Measurements from ENCODE around the gene HS6ST2.

DNA sequence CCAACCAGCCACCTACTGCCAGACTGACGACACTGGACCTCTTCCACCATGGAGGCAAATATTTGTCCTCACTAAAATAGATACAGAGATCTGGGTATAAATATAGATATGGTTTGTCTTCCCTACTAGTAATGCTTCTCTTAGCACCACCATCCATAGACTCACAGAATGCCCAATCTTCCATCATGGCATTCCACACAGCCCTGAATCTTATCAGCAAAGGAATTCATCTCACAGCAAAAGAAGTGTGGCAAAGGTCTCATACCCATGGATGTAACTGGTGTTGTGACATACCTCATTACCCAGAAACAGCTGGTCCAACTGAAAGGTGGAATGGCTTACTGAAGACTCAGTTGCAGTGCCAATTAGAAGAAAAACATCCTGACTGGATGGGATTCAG lies 47.2 kb upstream of the HS6ST2 start:
- TF ChIP-seq POLR2AphosphoS5 (IDR thresholded peaks at IDR 0.05; ENCODE audit: borderline replicate concordance, low read depth, low read length) (no peak), EZH2 (IDR thresholded peaks at IDR 0.05) (no peak)

All from SK-N-MC (cell line).